OCI-LY1 (cell line): ENCODE data around the gene ACYP2.

Source experiments
- EZH2 ChIP-seq: fragments of 200-600 bp; sonication (generic), shearing (Covaris generic); IDR thresholded peaks from 2 replicates; pipeline ENCODE4 v1.8.0; 2017; ENCODE audit warnings: borderline replicate concordance, mixed run types, mild to moderate bottlenecking, antibody characterized with exemption, low read length, moderate library complexity, mixed read lengths
- TF ChIP-seq, protein P1 (sequence below): fragments of 200-600 bp; sonication (generic), shearing (Covaris generic); IDR thresholded peaks from 2 replicates; pipeline ENCODE4 v1.5.1; 2017; ENCODE audit warnings: mild to moderate bottlenecking, antibody characterized with exemption, low read length, moderate library complexity, mixed read lengths

DNA sequence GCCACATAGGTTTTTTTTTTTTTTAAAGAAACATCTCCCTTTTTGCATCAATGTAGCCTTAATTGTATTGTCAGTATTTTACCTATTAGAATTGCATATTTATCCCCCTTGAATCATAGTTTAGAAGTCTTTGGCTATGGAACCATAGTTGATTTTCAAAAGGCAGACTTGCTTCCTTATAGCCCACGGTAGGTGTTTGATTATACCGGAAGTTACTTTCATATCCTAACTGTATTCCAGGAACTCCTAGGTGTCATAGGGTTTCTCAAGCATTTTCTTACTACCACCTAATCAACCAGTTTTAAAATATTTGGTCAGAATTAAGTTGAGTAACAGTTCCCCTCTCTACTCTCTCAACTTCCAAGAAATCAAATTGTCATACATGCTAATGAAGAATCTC lies 227.2 kb downstream of the ACYP2 start:
- TF ChIP-seq, protein P1, sequence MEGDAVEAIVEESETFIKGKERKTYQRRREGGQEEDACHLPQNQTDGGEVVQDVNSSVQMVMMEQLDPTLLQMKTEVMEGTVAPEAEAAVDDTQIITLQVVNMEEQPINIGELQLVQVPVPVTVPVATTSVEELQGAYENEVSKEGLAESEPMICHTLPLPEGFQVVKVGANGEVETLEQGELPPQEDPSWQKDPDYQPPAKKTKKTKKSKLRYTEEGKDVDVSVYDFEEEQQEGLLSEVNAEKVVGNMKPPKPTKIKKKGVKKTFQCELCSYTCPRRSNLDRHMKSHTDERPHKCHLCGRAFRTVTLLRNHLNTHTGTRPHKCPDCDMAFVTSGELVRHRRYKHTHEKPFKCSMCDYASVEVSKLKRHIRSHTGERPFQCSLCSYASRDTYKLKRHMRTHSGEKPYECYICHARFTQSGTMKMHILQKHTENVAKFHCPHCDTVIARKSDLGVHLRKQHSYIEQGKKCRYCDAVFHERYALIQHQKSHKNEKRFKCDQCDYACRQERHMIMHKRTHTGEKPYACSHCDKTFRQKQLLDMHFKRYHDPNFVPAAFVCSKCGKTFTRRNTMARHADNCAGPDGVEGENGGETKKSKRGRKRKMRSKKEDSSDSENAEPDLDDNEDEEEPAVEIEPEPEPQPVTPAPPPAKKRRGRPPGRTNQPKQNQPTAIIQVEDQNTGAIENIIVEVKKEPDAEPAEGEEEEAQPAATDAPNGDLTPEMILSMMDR, result no peak
- no peak for TF ChIP-seq EZH2
